Measurements from ENCODE around the gene HAO1.
A peak's percentile ranks its signal among the peaks of the same experiment; 100 is the strongest.
"Not testable (repeated sequence)": the region's sequence is repeated elsewhere in the genome, so short reads cannot be mapped to it uniquely, and the experiment has no call there.

Gene HAO1

GRCh38 chr20:7940341-7940740, at the start of gene HAO1:
Gene HAO1, minus strand, starts transcription at chr20:7940458. Its CDS starts 36 bp downstream, at chr20:7940422.
- DNase-seq = no peak

- DNase-seq = no peak
Observed at GRCh38 chr20:7989379-7989778, 49.1 kb upstream of the HAO1 start.

- DNase-seq = no peak
Observed at GRCh38 chr20:7985916-7986315, 45.7 kb upstream of the HAO1 start.

GRCh38 chr20:7984192-7984591, 43.9 kb upstream of the HAO1 start:
- DNase-seq = no peak

- no peak for DNase-seq
Observed at GRCh38 chr20:7981374-7981773, 41.1 kb upstream of the HAO1 start.

- DNase-seq = peak; percentile 27
Observed at GRCh38 chr20:7980332-7981046, 40.2 kb upstream of the HAO1 start.

- DNase-seq = no peak
Observed at GRCh38 chr20:7977709-7978108, 37.5 kb upstream of the HAO1 start.

GRCh38 chr20:7975851-7976414, 35.7 kb upstream of the HAO1 start:
- no peak for DNase-seq

GRCh38 chr20:7974785-7975435, 34.7 kb upstream of the HAO1 start:
- no peak for DNase-seq

- DNase-seq = no peak
Observed at GRCh38 chr20:7971536-7972280, 31.4 kb upstream of the HAO1 start.

GRCh38 chr20:7967199-7967844, 27.1 kb upstream of the HAO1 start:
- DNase-seq = no peak

GRCh38 chr20:7966176-7966575, 25.9 kb upstream of the HAO1 start:
- no peak for DNase-seq

- DNase-seq = no peak
Observed at GRCh38 chr20:7959484-7959883, 19.2 kb upstream of the HAO1 start.

- DNase-seq = not testable (repeated sequence)
Observed at GRCh38 chr20:7956561-7956960, 16.3 kb upstream of the HAO1 start.

- no peak for DNase-seq
Observed at GRCh38 chr20:7950387-7950786, 10.1 kb upstream of the HAO1 start.

- no peak for DNase-seq
Observed at GRCh38 chr20:7943891-7944290, 3.6 kb upstream of the HAO1 start.

GRCh38 chr20:7939663-7940062, 595 bp downstream of the HAO1 start:
- no peak for DNase-seq

- no peak for DNase-seq
Observed at GRCh38 chr20:7938058-7938457, 2.2 kb downstream of the HAO1 start.

GRCh38 chr20:7937328-7937727, 2.9 kb downstream of the HAO1 start:
- DNase-seq = no peak

GRCh38 chr20:7935027-7935551, 5.2 kb downstream of the HAO1 start:
- no peak for DNase-seq

- no peak for DNase-seq
Observed at GRCh38 chr20:7933346-7933745, 6.9 kb downstream of the HAO1 start.

GRCh38 chr20:7930343-7930742, 9.9 kb downstream of the HAO1 start:
- no peak for DNase-seq

- no peak for DNase-seq
Observed at GRCh38 chr20:7926767-7927166, 13.5 kb downstream of the HAO1 start.

All from activated CD4-positive, alpha-beta T cell treated with anti-CD3 and anti-CD28 coated beads, Interleukin-2, amount 50 U/mL, for 16 hours (primary cell).